ENCODE measurements around the gene PIMREG.

Gene PIMREG

DNA sequence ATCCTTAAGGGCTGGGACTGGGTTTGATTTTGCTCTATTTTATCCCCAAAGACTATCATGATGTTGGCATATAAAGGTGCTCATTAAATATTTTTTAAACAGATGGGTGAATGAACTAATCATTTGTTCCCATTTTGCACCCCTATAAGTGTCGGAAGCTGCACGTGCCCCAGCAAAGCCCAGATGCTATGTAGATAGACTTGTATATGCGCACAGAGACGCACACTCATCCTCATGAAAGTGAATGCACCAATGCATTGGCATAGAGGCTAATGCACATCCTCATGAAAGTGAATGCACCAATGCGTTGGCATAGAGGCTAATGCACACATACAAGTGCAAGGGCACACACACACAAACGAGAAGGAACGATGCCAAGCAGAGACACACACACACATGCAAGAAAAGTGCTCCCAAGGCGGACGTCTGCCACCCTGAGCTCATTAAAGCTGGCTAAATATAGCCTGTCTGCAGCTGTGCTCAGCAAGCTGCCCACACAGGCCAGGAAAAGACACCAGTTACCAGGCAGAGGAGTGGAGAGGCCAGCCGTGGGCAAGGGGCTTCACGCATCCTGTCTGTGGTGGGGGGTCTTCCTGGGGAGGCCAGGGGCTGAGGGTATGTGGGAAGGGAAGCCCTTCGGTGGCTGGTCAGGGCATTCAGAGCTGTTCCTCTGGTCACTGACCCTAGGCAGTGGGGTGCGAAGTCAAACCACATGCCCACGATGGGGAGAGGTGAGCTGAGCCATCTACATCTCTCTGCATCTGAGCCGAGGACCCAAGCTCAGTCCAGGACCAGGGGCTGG lies 52.6 kb downstream of the PIMREG start:
- no peak overlapping the region for H3K27ac ChIP-seq
- TF ChIP-seq, protein P1, sequence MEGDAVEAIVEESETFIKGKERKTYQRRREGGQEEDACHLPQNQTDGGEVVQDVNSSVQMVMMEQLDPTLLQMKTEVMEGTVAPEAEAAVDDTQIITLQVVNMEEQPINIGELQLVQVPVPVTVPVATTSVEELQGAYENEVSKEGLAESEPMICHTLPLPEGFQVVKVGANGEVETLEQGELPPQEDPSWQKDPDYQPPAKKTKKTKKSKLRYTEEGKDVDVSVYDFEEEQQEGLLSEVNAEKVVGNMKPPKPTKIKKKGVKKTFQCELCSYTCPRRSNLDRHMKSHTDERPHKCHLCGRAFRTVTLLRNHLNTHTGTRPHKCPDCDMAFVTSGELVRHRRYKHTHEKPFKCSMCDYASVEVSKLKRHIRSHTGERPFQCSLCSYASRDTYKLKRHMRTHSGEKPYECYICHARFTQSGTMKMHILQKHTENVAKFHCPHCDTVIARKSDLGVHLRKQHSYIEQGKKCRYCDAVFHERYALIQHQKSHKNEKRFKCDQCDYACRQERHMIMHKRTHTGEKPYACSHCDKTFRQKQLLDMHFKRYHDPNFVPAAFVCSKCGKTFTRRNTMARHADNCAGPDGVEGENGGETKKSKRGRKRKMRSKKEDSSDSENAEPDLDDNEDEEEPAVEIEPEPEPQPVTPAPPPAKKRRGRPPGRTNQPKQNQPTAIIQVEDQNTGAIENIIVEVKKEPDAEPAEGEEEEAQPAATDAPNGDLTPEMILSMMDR (IDR thresholded peaks at IDR 0.05), result no peak
- no peak for TF ChIP-seq ZFX (IDR thresholded peaks at IDR 0.05; ENCODE audit: borderline replicate concordance)

DNA sequence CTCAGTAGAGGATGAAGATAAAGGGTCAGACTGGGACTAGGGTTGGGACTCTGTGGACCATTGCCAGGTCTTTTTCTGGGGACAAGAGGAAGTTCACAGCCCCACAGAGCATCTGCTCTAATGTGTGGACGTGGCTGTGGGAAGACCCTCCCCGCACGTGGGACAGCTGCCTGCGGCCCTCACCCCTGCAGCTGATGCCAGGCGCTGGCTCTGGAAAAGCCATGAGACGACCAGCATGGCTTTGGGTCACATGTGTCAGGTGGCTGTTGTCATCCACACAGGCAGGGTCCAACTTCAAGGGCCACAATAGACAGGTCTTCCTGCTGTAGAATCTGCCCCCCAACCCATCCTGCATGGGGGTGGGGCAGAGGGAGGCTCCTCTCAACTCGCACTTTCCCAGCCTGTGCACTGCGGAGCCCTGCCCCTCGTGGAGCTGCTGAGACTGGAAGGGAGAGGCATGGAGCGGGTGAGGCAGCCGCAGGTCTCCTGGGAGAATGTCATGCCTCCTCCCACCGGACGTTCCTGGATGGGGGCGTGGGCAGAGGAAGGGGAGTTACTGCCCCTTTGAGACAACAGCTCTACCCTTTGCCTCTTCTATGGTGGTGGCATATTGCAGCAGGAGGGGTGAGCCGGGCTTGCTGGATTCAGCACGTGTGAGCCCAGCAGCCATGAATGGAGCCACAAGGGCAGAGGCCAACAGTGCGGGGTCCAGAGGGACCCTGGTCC lies 53.4 kb downstream of the PIMREG start:
- H3K27ac ChIP-seq, result no peak overlapping the region

DNA sequence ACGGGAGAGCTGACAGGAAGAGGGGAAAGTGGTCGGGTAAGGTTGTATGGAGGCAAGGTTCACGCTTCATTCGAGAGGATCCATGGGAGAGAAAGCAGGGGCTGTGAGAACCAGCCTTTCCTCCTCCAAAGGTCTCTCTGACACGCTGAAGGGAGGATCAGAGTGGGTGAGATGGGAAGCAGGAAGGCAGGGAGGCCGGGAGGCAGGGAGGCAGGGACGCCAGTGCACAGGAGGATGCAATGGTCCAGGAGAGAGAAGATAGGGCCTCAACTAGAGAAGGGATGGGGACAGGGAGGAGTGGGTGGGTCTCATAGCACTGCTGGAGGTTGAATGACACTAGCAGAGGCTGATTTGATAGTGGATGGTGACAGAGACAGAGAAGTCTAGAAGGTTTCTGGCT lies 54.1 kb downstream of the PIMREG start:
- TF ChIP-seq, protein P1 (IDR thresholded peaks at IDR 0.05), result no peak
- TF ChIP-seq ZFX (IDR thresholded peaks at IDR 0.05; ENCODE audit: borderline replicate concordance), result no peak
- H3K27ac ChIP-seq, result no peak overlapping the region

More for the DNA sequence above, 53.4 kb downstream of the PIMREG start:
- TF ChIP-seq, protein P1 (IDR thresholded peaks at IDR 0.05), result no peak
- no peak for TF ChIP-seq ZFX (IDR thresholded peaks at IDR 0.05; ENCODE audit: borderline replicate concordance)

DNA sequence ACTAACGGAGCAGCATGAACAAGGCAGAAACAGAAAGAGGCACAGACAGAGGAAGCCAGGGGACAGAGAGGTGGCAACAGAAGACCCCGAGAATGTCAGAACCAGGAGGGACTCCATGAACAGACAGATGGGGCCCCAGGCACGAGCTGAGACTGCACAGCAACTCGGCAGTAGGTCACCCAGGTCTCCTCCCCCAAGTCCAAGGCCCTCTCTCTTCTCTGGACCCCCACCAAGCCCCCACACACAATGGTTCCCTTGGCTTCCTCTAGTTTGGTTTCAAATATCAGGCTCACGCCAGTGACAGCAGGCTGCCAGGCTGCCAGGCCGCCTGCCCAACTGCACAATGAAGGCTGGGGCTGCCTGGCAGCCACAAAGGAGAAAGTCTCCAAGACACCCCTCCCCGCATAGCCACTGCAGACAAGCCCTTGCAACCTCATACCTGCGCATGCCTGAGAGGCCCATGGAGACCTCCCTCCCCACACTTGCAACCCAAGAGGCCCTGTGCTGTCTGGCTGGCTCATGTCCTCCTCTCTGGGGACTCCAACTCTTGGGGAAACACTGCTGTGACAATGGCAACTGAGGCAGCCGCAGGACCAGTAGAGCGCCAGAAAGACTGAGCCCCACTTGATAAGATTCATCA lies 54.8 kb downstream of the PIMREG start:
- TF ChIP-seq, protein P1 (IDR thresholded peaks at IDR 0.05), result no peak
- TF ChIP-seq ZFX (IDR thresholded peaks at IDR 0.05; ENCODE audit: borderline replicate concordance), result no peak
- H3K27ac ChIP-seq, result no peak overlapping the region

Data from 22Rv1 (cell line).